Osteoblast (primary cell): ENCODE results near the gene TRERF1. TPM values are rescaled to one million over a fixed set of nuclear protein-coding genes. Genes with fewer than 3 reads are reported as not detected.

Experiments used
- DNase-seq: peaks from one replicate; pipeline ENCODE4 v3.0.0; 2011; ENCODE audit warnings: low spot score, mixed read lengths; ENCODE audit not compliant: insufficient read length; ENCODE audit errors: missing footprints
- H2AFZ ChIP-seq: 2 replicates; pipeline ENCODE4 v1.6.0; 2011; ENCODE audit warnings: mild to moderate bottlenecking, low read length
- H3K27ac ChIP-seq: 2 replicates; pipeline ENCODE4 v1.5.1; 2011; ENCODE audit warnings: mild to moderate bottlenecking, low read depth, low read length, moderate library complexity
- H3K27me3 ChIP-seq: 2 replicates; pipeline ENCODE4 v1.6.0; 2012; ENCODE audit warnings: mild to moderate bottlenecking, control low read depth, inconsistent platforms, low read length, moderate library complexity; ENCODE audit not compliant: insufficient read depth
- H3K36me3 ChIP-seq: 2 replicates; pipeline ENCODE4 v1.5.1; 2011; ENCODE audit warnings: mild to moderate bottlenecking, low read length, control low read depth, moderate library complexity; ENCODE audit not compliant: insufficient read depth
- H3K4me1 ChIP-seq: 2 replicates; pipeline ENCODE4 v1.5.1; 2011; ENCODE audit warnings: mild to moderate bottlenecking, low read length, control low read depth, moderate library complexity; ENCODE audit not compliant: insufficient read depth
- H3K4me2 ChIP-seq: 2 replicates; pipeline ENCODE4 v1.6.0; 2011; ENCODE audit warnings: mild to moderate bottlenecking, low read length; ENCODE audit not compliant: insufficient read depth
- H3K4me3 ChIP-seq: fragments of 200-600 bp; sonication (generic); 3 replicates; pipeline ENCODE4 v1.5.1; 2012; ENCODE audit warnings: mild to moderate bottlenecking, low read length, inconsistent platforms; ENCODE audit not compliant: insufficient read depth
- H3K79me2 ChIP-seq: 2 replicates; pipeline ENCODE4 v1.6.0; 2012; ENCODE audit warnings: mild to moderate bottlenecking, low read length, control low read depth, inconsistent platforms; ENCODE audit not compliant: insufficient read depth
- H3K9me3 ChIP-seq: 2 replicates; pipeline ENCODE4 v1.5.1; 2011; ENCODE audit warnings: low read depth, low read length, control low read depth
- H4K20me1 ChIP-seq: 2 replicates; pipeline ENCODE4 v1.6.0; 2012; ENCODE audit warnings: mild to moderate bottlenecking, low read length, control low read depth; ENCODE audit not compliant: insufficient read depth
- total RNA-seq: library from RNA; depleted of rRNA; stranded (reverse); fragments of >200 nt; gene quantifications from 2 replicates; pipeline ENCODE4 v1.2.3, GENCODE V29; 2012
- TF ChIP-seq, protein P1 (sequence below): IDR thresholded peaks from 2 replicates; pipeline ENCODE4 v1.5.1; 2011; ENCODE audit warnings: mild to moderate bottlenecking, low read depth, low read length, moderate library complexity; ENCODE audit errors: extremely low read depth

TRERF1 gene
- total RNA-seq, 1 donor: 4.7 TPM

DNA sequence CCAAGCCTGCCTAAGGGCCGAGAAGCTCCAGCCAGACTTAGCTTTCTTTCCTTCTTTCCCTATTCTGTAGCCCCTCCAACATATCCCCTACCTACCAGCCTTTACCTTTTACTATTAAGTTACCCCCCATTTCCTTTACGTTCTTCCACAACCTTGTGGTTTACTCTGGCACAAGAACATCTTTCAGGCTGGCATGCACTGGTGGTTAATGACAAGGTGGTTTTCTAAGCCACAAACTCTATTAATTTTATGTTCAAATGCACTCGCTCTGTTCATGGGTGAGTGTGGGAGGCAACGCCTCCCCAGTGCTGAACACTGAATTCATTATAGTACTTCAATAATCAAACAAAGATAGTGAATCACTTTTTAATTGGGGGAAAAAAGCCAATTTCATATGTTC lies 64.4 kb downstream of the TRERF1 start:
- no peak overlapping the region for H3K27ac ChIP-seq
- no peaks in the 10 kb centered on the region for H3K27me3 ChIP-seq
- H2AFZ ChIP-seq: no peak overlapping the region
- H3K4me2 ChIP-seq: no peak overlapping the region
- no peak overlapping the region for H3K4me3 ChIP-seq
- no peaks in the 10 kb centered on the region for H3K9me3 ChIP-seq
- TF ChIP-seq, protein P1, sequence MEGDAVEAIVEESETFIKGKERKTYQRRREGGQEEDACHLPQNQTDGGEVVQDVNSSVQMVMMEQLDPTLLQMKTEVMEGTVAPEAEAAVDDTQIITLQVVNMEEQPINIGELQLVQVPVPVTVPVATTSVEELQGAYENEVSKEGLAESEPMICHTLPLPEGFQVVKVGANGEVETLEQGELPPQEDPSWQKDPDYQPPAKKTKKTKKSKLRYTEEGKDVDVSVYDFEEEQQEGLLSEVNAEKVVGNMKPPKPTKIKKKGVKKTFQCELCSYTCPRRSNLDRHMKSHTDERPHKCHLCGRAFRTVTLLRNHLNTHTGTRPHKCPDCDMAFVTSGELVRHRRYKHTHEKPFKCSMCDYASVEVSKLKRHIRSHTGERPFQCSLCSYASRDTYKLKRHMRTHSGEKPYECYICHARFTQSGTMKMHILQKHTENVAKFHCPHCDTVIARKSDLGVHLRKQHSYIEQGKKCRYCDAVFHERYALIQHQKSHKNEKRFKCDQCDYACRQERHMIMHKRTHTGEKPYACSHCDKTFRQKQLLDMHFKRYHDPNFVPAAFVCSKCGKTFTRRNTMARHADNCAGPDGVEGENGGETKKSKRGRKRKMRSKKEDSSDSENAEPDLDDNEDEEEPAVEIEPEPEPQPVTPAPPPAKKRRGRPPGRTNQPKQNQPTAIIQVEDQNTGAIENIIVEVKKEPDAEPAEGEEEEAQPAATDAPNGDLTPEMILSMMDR: no peak
- H3K4me1 ChIP-seq: no peaks in the 10 kb centered on the region
- DNase-seq: peak; percentile 60
- peaks cover 16% of the 10 kb centered on the region for H4K20me1 ChIP-seq
- no peaks in the 10 kb centered on the region for H3K36me3 ChIP-seq
- peaks cover 54% of the 10 kb centered on the region for H3K79me2 ChIP-seq

DNA sequence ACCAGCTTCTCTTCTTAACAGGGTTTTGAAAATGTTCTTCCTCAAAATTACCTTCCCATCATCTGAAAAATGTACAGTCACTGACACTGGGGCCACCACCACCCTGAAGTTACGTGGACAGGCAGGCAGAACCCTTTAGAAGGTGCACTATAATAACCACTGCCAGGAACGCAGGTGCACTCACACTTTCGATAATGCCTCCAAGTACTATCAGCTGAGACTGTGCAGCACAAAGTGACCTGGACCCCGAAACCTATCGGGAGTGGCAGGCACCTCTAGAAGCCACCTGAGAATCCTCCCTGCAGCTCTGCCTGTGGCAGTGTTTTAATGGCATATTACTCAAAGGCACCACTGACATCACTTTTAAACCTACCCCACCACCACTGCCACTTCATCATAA lies 66.4 kb downstream of the TRERF1 start:
- no peak overlapping the region for H3K27ac ChIP-seq
- H3K9me3 ChIP-seq: no peaks in the 10 kb centered on the region

DNA sequence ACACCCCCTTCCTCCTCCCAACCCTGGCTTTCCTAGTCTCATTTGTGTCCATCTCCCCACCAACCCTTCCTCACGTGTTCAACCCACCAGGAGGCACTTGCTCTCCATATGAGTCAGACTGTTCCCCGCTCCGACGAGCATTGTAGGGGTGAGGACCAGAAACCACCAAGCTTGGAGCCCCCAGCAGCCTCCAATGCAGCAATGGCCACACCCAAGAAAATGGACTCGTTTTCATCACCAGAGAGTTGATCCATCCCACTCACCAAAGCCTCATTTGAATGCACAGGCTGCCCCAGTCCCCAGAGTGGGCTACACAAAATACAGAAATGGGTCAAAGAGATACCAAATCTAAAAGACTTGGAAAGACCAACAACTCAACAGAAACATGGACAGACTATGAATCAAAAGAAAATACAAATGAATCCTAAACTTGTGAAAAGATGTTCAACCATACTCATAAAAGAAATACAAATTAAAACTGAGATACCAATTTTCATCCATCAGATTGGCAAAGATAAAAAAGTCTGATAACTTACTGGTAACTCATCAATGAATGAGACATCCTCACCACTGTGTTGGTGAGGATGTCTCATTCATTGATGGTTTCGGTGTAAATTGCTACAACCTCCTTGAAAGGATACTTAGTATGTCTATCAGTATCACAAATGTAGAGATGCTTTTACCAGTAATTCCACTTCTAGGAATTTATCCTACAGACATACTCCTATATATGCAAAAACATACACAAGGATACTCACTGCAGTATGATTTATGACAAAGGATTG lies 68.1 kb downstream of the TRERF1 start:
- Histone ChIP-seq H3K27ac (no peak overlapping the region), H3K4me2 (no peak overlapping the region), H4K20me1 (peaks cover 7% of the 10 kb centered on the region), H3K4me1 (no peaks in the 10 kb centered on the region), H3K36me3 (no peaks in the 10 kb centered on the region), H3K4me3 (no peak overlapping the region), H3K27me3 (no peaks in the 10 kb centered on the region), H3K79me2 (peaks cover 35% of the 10 kb centered on the region), H2AFZ (no peak overlapping the region), H3K9me3 (no peaks in the 10 kb centered on the region)
- TF ChIP-seq, protein P1: no peak
- no peak for DNase-seq

More for the DNA sequence above, 66.4 kb downstream of the TRERF1 start:
- Histone ChIP-seq H3K27me3 (no peaks in the 10 kb centered on the region), H3K79me2 (peaks cover 43% of the 10 kb centered on the region), H3K36me3 (no peaks in the 10 kb centered on the region), H3K4me3 (no peak overlapping the region), H3K4me1 (no peaks in the 10 kb centered on the region), H3K4me2 (no peak overlapping the region), H2AFZ (no peak overlapping the region), H4K20me1 (peaks cover 7% of the 10 kb centered on the region)
- TF ChIP-seq, protein P1: no peak
- no peak for DNase-seq

DNA sequence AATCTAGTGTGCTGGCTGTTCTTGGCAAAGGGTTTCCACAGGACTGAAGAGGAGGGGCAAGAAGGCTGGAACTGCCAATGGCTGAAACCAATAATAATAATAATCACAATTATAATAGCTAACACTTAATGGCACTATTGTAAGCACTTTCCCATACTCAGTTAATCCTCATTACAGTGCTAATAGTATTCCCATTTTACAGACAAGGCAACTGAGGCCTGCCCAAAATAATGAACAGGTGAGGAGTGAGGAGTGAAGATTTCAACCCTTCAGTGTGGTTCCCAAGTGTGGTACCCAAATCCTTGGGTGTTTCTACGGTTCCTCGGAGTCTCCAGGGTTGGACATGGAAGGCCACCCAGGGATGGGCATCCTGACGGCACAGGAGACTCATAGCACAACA lies 69.9 kb downstream of the TRERF1 start:
- no peaks in the 10 kb centered on the region for H3K27me3 ChIP-seq
- peaks cover 29% of the 10 kb centered on the region for H3K79me2 ChIP-seq
- no peak overlapping the region for H3K27ac ChIP-seq
- H3K4me3 ChIP-seq: no peak overlapping the region
- no peaks in the 10 kb centered on the region for H3K9me3 ChIP-seq
- H3K4me2 ChIP-seq: no peak overlapping the region
- H4K20me1 ChIP-seq: peaks cover 7% of the 10 kb centered on the region
- TF ChIP-seq, protein P1: no peak
- H3K36me3 ChIP-seq: no peaks in the 10 kb centered on the region
- H3K4me1 ChIP-seq: no peaks in the 10 kb centered on the region
- H2AFZ ChIP-seq: no peak overlapping the region
- no peak for DNase-seq
